Mesenchymal stem cell (in vitro differentiated cells and primary cell): ENCODE data around the gene PTEN.

Experiments
- DNase-seq: peaks from one replicate; pipeline ENCODE4 v3.0.0-alpha.2; 2013
- H2AFZ ChIP-seq: one replicate; pipeline ENCODE4 v1.6.1; 2013; ENCODE audit warnings: low read depth, mild to moderate bottlenecking, control low read depth, inconsistent platforms, low read length, moderate library complexity
- H2AK5ac ChIP-seq: 2 replicates; pipeline ENCODE4 v1.6.1; 2013; ENCODE audit warnings: low read length, moderate library complexity, mild to moderate bottlenecking, inconsistent platforms; ENCODE audit not compliant: severe bottlenecking
- H2BK120ac ChIP-seq: one replicate; pipeline ENCODE4 v1.6.1; 2013; ENCODE audit warnings: low read depth, mild to moderate bottlenecking, inconsistent platforms, low read length, moderate library complexity
- H2BK12ac ChIP-seq, 2 experiments: one replicate each; pipeline ENCODE4 v1.6.1; 2013; ENCODE audit warnings: inconsistent platforms in 2 of 2, low read length in 2 of 2, mild to moderate bottlenecking in 2 of 2, moderate library complexity in 2 of 2, control low read depth in 1 of 2
- H2BK15ac ChIP-seq: one replicate; pipeline ENCODE4 v1.6.1; 2013; ENCODE audit warnings: mild to moderate bottlenecking, low read depth, inconsistent platforms; ENCODE audit not compliant: poor library complexity, severe bottlenecking
- H2BK5ac ChIP-seq: 2 replicates; pipeline ENCODE4 v1.6.1; 2013; ENCODE audit warnings: low read depth, mild to moderate bottlenecking, low read length, control low read depth, inconsistent platforms; ENCODE audit not compliant: poor library complexity, severe bottlenecking
- H3K14ac ChIP-seq, 2 experiments: one replicate each; pipeline ENCODE4 v1.6.1; 2013; ENCODE audit warnings: inconsistent platforms in 2 of 2, low read length in 2 of 2, control low read depth in 1 of 2, mild to moderate bottlenecking in 1 of 2, moderate library complexity in 1 of 2
- H3K18ac ChIP-seq, 2 experiments: one replicate each; pipeline ENCODE4 v1.6.1; 2013; ENCODE audit warnings: inconsistent platforms in 2 of 2, low read length in 2 of 2, control low read depth in 1 of 2, low read depth in 1 of 2, mild to moderate bottlenecking in 1 of 2
- H3K23ac ChIP-seq, 2 experiments: one replicate each; pipeline ENCODE4 v1.6.1; 2013; ENCODE audit warnings: inconsistent platforms in 2 of 2, low read length in 2 of 2, mild to moderate bottlenecking in 2 of 2, moderate library complexity in 2 of 2, control low read depth in 1 of 2
- H3K27ac ChIP-seq: 2 replicates; pipeline ENCODE4 v1.5.1; 2013; ENCODE audit warnings: mild to moderate bottlenecking, moderate library complexity, low read length, control low read depth, inconsistent platforms; ENCODE audit not compliant: poor library complexity, severe bottlenecking
- H3K27me3 ChIP-seq, 2 experiments: 2 replicates each; pipeline versions ENCODE4 v1.6.1 to v1.7.0; 2013; ENCODE audit warnings: low read length in 2 of 2, mild to moderate bottlenecking in 2 of 2, moderate library complexity in 2 of 2, control low read depth in 1 of 2, inconsistent platforms in 1 of 2; ENCODE audit not compliant: control insufficient read depth in 1 of 2, insufficient read depth in 1 of 2
- H3K36me3 ChIP-seq, 2 experiments: 2 replicates each; pipeline versions ENCODE4 v1.6.1 to v1.7.0; 2013; ENCODE audit warnings: low read length in 2 of 2, control low read depth in 1 of 2, inconsistent platforms in 1 of 2, low read depth in 1 of 2, mild to moderate bottlenecking in 1 of 2; ENCODE audit not compliant: insufficient read depth in 2 of 2, control insufficient read depth in 1 of 2
- H3K4ac ChIP-seq, 2 experiments: one replicate each; pipeline ENCODE4 v1.6.1; 2013; ENCODE audit warnings: inconsistent platforms in 2 of 2, low read length in 2 of 2, mild to moderate bottlenecking in 2 of 2, moderate library complexity in 2 of 2, control low read depth in 1 of 2, low read depth in 1 of 2
- H3K4me1 ChIP-seq: 2 replicates; pipeline ENCODE4 v1.6.1; 2013; ENCODE audit warnings: low read depth, low read length, control low read depth; ENCODE audit not compliant: control insufficient read depth, insufficient read depth
- H3K4me2 ChIP-seq: 2 replicates; pipeline ENCODE4 v1.6.1; 2013; ENCODE audit warnings: low read length, mild to moderate bottlenecking, inconsistent platforms; ENCODE audit not compliant: poor library complexity, severe bottlenecking
- H3K4me3 ChIP-seq, 2 experiments: 2 replicates each; pipeline versions ENCODE4 v1.5.1 to v1.7.0; 2013; ENCODE audit warnings: low read length in 2 of 2, mild to moderate bottlenecking in 2 of 2, control low read depth in 1 of 2, low read depth in 1 of 2; ENCODE audit not compliant: insufficient read depth in 1 of 2
- H3K79me1 ChIP-seq: replicated peaks from 2 replicates; pipeline ENCODE4 v1.6.1; 2013; ENCODE audit warnings: mild to moderate bottlenecking, control low read depth, low read length, inconsistent platforms; ENCODE audit not compliant: poor library complexity, severe bottlenecking
- H3K9ac ChIP-seq: 2 replicates; pipeline ENCODE4 v1.7.0; 2013; ENCODE audit warnings: mild to moderate bottlenecking, low read length, moderate library complexity
- H3K9me3 ChIP-seq: 2 replicates; pipeline ENCODE4 v1.7.0; 2013; ENCODE audit warnings: mild to moderate bottlenecking, low read length; ENCODE audit not compliant: control insufficient read depth
- H4K8ac ChIP-seq: one replicate; pipeline ENCODE4 v1.6.1; 2013; ENCODE audit warnings: inconsistent platforms, mild to moderate bottlenecking, low read length, moderate library complexity
- H4K91ac ChIP-seq: one replicate; pipeline ENCODE4 v1.6.1; 2013; ENCODE audit warnings: mild to moderate bottlenecking, low read length, inconsistent platforms
- WGBS: methylation state at CpG from one replicate; pipeline ENCODE4 v1.1.7; 2013; ENCODE audit warnings: mixed read lengths; 5-methylcytosine and 5-hydroxymethylcytosine counted together

The PTEN gene

DNA sequence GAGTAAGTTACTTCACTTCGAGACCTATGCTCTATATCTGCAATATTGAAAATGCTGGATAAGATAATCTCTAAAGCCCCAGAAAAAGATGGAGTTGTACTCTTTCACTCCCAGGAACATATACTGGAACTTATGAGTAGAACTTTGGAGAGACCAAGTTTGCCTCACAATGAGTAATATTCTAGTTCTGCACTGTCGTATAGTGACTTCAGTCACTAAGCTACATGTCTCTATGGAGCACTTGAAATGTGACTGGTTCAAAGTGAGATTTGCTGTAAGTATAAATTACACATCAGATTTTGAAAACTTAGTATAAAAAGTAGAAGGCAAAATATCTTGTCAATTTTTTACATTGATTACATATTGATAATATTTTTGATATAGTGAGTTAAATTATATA is 116.4 kb downstream of the PTEN start:
- no peak overlapping the region for H2BK120ac ChIP-seq
- H4K91ac ChIP-seq, result no peak overlapping the region
- no peak overlapping the region for H2BK12ac ChIP-seq
- no peak overlapping the region for H3K27ac ChIP-seq
- DNase-seq, result no peak
- H3K4me1 ChIP-seq, result no peaks in the 10 kb centered on the region
- H4K8ac ChIP-seq, result no peak overlapping the region
- H3K4me3 ChIP-seq, result no peak overlapping the region
- no peak overlapping the region for H2BK15ac ChIP-seq
- no peak overlapping the region for H3K23ac ChIP-seq
- no peak overlapping the region for H2AFZ ChIP-seq
- no peaks in the 10 kb centered on the region for H3K9me3 ChIP-seq
- H3K27me3 ChIP-seq, result no peaks in the 10 kb centered on the region
- no peak overlapping the region for H3K18ac ChIP-seq
- no peak overlapping the region for H3K14ac ChIP-seq
- H2AK5ac ChIP-seq, result no peak overlapping the region
- H2BK5ac ChIP-seq, result no peak overlapping the region
- H3K9ac ChIP-seq, result no peak overlapping the region
- H3K79me1 ChIP-seq, result no peaks in the 10 kb centered on the region
- no peak overlapping the region for H3K4me2 ChIP-seq
- H3K36me3 ChIP-seq, result no peaks in the 10 kb centered on the region
- H3K4ac ChIP-seq, result no peak overlapping the region
- WGBS, result 100% methylated on average over 1 of the region's 2 CpGs

DNA sequence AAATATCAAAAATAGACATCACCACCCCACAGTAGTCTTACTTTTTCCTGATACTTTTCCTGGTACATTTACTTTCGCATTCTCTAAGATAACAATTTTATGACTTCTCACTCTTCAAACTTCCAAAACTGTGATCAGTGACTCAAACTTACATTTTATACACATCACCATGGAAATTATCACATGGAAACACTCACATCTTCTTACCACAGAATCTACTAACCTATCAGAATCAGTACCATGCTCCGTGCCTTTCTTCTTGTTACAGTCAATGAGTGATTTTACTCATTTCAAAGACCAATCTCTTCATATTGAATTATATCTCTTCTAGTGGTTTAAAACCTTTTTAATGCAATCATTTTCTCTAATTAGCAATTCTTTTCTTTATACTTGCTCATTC is 120.3 kb downstream of the PTEN start:
- Histone ChIP-seq H2BK15ac (no peak overlapping the region), H3K14ac (no peak overlapping the region), H3K9me3 (no peaks in the 10 kb centered on the region), H2AK5ac (no peak overlapping the region), H3K27me3 (no peaks in the 10 kb centered on the region), H2AFZ (no peak overlapping the region), H3K18ac (no peak overlapping the region), H2BK12ac (no peak overlapping the region), H3K36me3 (no peaks in the 10 kb centered on the region), H4K91ac (no peak overlapping the region), H3K4me2 (no peak overlapping the region), H3K23ac (no peak overlapping the region), H3K27ac (no peak overlapping the region), H3K79me1 (no peaks in the 10 kb centered on the region), H3K9ac (no peak overlapping the region), H2BK120ac (no peak overlapping the region), H4K8ac (no peak overlapping the region), H2BK5ac (no peak overlapping the region), H3K4me1 (no peaks in the 10 kb centered on the region), H3K4ac (no peak overlapping the region), H3K4me3 (no peak overlapping the region)
- WGBS, result 92% methylated on average over 2 of the region's 2 CpGs
- DNase-seq, result no peak

GRCh38 chr10:87987206-87987605 is 123.8 kb downstream of the PTEN start:
- Histone ChIP-seq H2AFZ (no peak overlapping the region), H3K9me3 (no peaks in the 10 kb centered on the region), H3K9ac (no peak overlapping the region), H3K4me3 (no peak overlapping the region), H2BK15ac (no peak overlapping the region), H3K18ac (no peak overlapping the region), H3K79me1 (no peaks in the 10 kb centered on the region), H3K4me1 (no peaks in the 10 kb centered on the region), H3K36me3 (no peaks in the 10 kb centered on the region), H2BK120ac (no peak overlapping the region), H4K91ac (no peak overlapping the region), H2AK5ac (no peak overlapping the region), H3K27me3 (no peaks in the 10 kb centered on the region), H3K4me2 (no peak overlapping the region), H3K23ac (no peak overlapping the region), H3K4ac (no peak overlapping the region), H2BK12ac (no peak overlapping the region), H3K27ac (no peak overlapping the region), H4K8ac (no peak overlapping the region), H2BK5ac (no peak overlapping the region), H3K14ac (no peak overlapping the region)
- WGBS, result 95% methylated on average over 2 of the region's 2 CpGs
- no peak for DNase-seq

DNA sequence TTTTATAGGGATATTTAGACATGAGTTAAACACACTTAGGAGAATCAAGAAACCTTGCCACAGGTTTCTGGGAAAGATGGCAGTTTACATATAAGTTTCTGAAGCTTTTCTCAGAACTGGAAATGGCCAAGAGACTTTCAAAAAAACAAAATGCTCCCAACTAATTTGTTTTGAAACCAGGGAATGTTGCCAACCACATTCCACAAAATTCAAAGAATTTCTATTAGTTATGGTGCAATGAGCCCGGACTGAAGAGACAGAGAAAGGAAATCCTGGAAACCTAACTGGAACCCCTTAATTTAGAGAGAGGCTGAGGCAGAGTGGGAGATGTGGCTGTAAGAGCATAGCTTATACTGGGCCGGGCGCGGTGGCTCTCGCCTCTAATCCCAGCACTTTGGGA is 128.5 kb downstream of the PTEN start:
- H3K23ac ChIP-seq, result no peak overlapping the region
- no peak overlapping the region for H3K18ac ChIP-seq
- 97% methylated on average over 5 of the region's 5 CpGs for WGBS
- H3K9me3 ChIP-seq, result no peaks in the 10 kb centered on the region
- no peaks in the 10 kb centered on the region for H3K27me3 ChIP-seq
- no peak overlapping the region for H3K4ac ChIP-seq
- H4K91ac ChIP-seq, result no peak overlapping the region
- H2BK5ac ChIP-seq, result no peak overlapping the region
- no peak overlapping the region for H3K4me3 ChIP-seq
- no peak overlapping the region for H4K8ac ChIP-seq
- no peak overlapping the region for H2AK5ac ChIP-seq
- H3K4me1 ChIP-seq, result no peaks in the 10 kb centered on the region
- no peak overlapping the region for H2BK120ac ChIP-seq
- no peak overlapping the region for H2BK15ac ChIP-seq
- H3K4me2 ChIP-seq, result no peak overlapping the region
- no peak for DNase-seq
- H3K79me1 ChIP-seq, result no peaks in the 10 kb centered on the region
- H3K36me3 ChIP-seq, result no peaks in the 10 kb centered on the region
- H2BK12ac ChIP-seq, result no peak overlapping the region
- H3K9ac ChIP-seq, result no peak overlapping the region
- no peak overlapping the region for H3K27ac ChIP-seq
- H3K14ac ChIP-seq, result no peak overlapping the region
- H2AFZ ChIP-seq, result no peak overlapping the region
